ENCODE results near the gene VGLL4.
"Not testable (repeated sequence)": the region's sequence is repeated elsewhere in the genome, so short reads cannot be mapped to it uniquely, and the experiment has no call there.

The VGLL4 gene

GRCh38 chr3:11583638-11584046 is 60.1 kb downstream of the VGLL4 start:
- no peak for DNase-seq (ENCODE audit: low spot score)

DNA sequence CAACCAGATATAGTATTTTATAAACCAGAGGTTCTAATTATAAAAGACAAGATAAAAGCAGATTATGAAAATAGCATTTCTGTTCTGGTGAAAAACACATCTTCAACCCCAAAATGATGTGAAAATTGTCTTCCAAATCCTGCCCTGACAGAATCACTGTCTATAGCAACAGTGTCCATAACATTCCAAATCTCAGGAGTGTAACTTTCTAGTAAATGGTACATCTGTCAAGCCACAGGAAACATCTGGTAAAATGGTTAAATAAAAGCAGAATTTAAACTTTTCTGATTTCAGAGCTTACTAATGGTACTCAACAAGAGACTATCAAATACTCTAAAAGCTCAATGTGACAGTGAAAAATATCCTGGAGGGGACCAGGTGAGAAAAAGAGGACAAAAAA is 60.5 kb downstream of the VGLL4 start:
- no peak for DNase-seq (ENCODE audit: low spot score)

- DNase-seq (ENCODE audit: low spot score): no peak
Observed at GRCh38 chr3:11582191-11582968, 61.3 kb downstream of the VGLL4 start.

GRCh38 chr3:11581237-11582190 is 62.2 kb downstream of the VGLL4 start:
- DNase-seq (ENCODE audit: low spot score): no peak

DNA sequence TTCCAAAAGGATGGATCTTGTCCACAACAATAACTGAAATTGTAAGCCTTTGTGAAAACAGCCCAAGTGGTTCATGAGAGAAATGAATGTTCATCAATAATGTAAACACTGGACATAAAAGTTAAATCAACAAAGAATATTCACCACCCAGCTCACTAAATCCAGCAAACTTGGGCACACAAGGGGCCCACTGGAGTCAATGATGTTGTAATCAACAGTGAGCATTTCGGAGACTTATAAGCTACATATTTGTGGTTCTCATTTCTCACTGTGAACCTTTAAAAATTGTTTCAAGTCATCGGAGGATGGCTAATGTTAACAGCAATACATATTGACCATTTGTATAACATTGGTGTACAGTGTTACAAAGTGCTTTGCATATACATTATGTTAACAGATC is 63.1 kb downstream of the VGLL4 start:
- DNase-seq (ENCODE audit: low spot score): no peak

GRCh38 chr3:11578169-11578568 is 65.5 kb downstream of the VGLL4 start:
- no peak for DNase-seq (ENCODE audit: low spot score)

DNA sequence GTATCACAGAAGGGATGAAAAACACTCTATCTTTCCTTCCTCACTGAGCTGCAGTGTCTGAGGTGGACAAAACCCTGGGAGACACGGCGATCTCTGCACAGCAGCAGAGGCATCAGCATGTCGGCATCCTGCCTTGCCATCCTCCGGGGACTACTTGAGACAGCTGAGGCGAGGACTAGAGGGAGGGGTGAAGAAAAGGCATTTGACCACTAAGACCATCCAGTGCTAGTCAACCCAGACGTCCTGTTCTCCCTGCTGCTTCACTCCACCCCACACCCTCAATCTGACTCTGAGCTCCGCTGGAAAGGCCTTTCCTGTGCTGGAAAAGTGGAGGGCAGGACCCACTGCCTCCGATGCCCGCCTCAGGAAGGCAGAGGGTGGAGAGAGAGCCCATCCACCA is 67.3 kb downstream of the VGLL4 start:
- DNase-seq (ENCODE audit: low spot score): no peak

DNA sequence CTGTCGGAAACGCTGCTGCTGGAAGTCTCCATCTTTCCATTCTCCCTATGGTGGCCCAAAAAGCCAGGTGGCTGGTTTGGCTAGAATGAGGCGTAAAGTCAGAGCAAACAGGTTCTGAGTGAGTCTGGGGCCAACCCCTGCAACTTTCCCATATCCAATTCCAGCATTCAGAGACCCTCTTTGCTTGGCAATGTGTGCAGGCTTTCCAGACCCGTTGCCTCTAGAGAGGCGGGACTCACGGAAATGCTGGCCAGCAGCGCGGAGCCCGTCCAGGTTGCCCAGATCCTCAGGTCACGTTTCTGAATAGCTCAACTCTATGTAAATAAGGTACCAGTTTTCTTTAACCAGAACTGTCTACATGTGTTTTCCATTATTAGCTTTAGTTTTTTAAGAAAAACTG is 68.0 kb downstream of the VGLL4 start:
- DNase-seq (ENCODE audit: low spot score): no peak

DNA sequence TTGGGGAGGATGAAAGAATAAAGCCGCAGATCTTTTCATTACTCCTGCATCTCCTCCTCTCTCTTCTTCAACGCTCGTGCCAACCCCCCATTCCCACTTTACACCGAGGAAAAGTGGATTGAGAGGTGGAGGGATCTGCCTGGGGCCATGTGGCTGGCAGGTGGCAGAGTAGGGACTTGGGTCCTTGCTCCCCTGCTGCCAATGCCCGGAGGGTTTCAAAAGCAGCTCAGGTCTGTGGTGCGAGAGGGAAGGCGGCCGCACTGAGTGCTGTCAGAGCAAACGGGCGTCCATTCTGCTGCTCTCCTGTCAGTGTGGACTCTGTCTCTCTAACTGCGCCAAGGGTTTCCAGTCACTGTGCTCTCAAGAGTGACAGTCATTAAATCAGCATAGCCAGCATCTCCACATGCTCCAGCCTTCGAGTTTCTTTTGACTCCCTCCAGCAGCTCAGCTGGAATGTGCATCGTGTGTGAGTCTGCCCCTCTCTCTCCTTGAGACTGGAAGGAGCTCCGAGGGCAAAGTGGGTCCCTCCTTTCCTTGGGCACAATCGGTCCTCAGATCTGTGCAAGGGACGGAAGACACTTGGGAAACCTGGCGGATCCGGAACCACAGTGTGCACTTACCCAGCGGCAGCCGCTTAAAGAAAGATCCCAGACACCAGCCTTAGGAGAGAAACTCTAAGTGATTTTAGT is 68.6 kb downstream of the VGLL4 start:
- DNase-seq (ENCODE audit: low spot score): no peak

- not testable (repeated sequence) for DNase-seq (ENCODE audit: low spot score)
Observed at GRCh38 chr3:11572660-11573059, 71.1 kb downstream of the VGLL4 start.

DNA sequence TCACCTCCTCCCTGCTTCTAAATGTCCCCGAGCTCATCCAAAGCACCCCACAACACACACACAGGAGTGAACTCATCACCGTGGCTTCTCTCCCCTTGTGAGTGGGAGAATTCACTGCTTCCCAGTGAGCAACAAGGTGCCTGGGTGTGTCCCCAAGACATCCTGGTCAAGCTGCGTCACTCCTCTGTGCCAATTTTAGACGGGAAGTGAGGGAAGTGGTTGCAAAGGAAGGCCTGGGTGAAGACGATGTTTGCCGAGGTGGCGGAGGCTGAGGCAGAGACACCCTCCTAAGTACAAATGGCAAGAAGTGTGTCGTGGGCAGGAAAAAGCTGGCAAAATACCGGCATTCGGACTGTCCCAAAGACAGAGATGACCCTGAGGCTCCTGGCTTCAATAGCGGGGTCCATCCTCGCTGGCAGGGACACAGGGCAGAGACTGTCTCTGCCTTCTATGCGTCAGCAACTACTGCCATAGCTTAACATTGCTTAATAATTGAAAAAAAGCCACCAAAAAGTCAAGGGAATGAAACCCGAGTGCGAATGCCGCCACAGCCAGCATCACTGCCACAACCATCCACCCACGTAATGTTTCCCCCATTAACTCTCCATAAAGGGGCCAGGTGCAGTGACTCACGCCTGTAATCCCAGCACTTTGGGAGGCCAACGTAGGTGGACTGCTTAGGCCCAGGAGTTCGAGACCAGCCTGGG is 72.8 kb downstream of the VGLL4 start:
- DNase-seq (ENCODE audit: low spot score): no peak

DNA sequence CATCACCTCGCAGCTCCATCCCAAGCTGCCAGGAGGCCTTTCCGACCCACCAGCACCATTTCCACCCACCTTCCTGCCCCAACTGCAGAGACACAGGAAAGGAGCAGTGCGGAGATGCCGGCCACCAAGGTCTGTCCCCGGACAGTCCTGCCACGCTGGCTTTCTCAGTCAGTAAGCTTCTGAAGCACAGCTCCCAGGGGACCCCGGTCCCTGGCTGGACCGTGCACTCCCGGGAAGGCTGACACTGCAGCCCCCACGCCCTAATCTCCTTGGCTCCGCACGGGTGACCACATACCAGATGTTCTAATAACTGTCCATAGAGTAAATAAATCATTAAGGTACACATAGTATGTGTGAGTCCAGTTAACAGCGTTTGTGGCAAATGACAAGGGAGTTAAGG is 73.5 kb downstream of the VGLL4 start:
- DNase-seq (ENCODE audit: low spot score): no peak

DNA sequence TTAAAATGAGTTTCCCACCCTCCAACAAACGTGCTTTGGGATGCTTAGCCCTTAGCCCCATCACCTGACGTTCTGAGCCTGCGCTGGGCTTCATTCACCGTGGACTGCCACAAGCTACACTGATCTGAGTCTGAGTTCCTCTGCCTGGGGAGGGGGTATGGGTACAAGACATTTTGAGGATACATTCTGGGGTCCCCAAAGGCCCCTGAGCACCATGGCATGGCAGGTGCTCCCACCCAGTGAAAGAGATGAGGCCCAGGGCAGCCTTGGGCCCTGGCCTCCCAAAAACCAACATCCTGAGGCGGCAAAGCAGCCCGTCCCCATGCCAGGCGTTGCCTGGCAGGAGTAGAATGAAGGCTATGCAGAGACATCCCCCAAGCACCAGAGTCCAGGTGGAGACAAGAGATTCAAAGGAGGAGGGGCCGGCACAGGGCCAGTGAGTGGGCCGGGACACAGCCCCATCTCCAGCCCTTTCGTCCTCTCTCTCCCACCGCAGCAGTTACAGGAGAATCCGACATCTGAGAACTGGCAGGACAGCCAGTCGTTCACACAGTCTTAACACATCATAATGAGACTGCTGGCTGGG is 74.5 kb downstream of the VGLL4 start:
- DNase-seq (ENCODE audit: low spot score): no peak

DNA sequence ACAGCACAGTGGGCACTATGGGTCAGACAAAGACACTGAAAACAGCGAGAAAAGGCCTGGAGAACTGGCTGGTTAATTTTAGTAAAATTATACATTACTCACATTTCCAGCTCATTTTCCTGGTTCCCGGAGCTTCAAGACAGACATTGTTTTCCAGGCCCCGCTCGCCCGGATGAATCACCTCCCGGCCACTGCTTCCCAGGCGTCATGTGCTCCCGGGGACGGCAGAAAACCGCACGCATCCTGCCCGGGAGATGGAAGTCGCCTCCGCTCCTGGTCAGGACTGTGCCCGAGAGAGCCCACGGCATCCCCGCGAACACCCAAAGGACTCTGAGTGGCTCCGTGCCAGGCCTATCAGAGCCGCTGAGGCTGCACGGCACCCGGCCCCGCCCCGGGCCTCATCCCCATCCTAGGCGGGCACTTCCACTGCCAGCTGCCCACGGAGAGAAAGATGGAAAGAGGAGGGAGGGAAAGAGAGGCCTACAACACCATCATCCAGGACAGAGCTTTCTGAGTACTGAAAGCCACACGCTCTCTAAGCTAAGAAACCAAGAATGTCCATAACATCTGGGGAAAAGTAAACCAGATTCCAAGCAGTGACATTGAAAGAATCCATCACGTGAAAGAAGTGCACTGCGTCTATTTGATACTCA is 75.1 kb downstream of the VGLL4 start:
- no peak for DNase-seq (ENCODE audit: low spot score)

- no peak for DNase-seq (ENCODE audit: low spot score)
Observed at GRCh38 chr3:11567516-11568467, 75.9 kb downstream of the VGLL4 start.

- DNase-seq (ENCODE audit: low spot score): no peak
Observed at GRCh38 chr3:11566916-11567315, 76.8 kb downstream of the VGLL4 start.

GRCh38 chr3:11566478-11566877 is 77.2 kb downstream of the VGLL4 start:
- no peak for DNase-seq (ENCODE audit: low spot score)

DNA sequence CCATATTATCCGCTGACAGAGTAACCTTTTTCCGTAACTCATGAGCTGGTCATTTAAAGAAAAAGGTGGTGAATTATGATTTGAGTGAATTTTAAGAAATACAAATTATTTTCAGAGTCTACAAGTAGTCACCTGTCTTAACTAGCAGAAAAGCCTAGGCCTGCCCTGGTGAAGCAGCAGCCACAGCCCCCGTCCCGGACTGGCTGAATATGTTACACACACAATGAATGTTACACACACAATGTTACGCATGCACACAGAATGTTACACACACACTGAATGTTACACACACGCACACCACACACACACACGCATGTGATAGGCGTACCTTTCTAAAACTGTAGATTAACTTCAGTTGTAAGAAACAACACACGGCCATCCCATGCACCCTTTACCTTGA is 77.8 kb downstream of the VGLL4 start:
- no peak for DNase-seq (ENCODE audit: low spot score)

DNA sequence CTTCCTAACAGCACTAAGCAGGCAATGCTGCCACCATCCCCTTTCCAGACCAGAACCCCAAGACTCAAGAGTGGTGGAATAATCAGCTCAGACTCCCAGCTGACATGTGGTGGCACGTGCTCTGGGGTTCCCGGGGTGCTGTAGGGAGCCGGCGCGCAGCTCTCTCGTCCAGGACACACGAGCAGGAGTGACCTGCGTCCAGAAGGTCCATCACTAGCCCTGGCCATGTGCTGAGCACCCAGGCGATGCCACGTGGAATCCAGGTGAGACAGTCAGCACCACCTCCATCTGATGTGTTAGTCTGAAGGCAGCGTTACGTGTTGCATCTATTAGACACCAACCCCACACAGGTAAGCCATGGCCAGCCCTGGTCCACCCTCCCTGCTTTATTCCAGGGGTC is 78.2 kb downstream of the VGLL4 start:
- no peak for DNase-seq (ENCODE audit: low spot score)

- DNase-seq (ENCODE audit: low spot score): no peak
Observed at GRCh38 chr3:11565072-11565471, 78.6 kb downstream of the VGLL4 start.

All from CD4-positive, alpha-beta T cell treated with Interleukin-15 for 4 hours (primary cell).